Natural killer cell (primary cell): ENCODE results near the gene NUDCD3. TPM values are rescaled to one million over a fixed set of nuclear protein-coding genes. Genes with fewer than 3 reads are reported as not detected.

Experiments used
- ATAC-seq, 3 donors: fragments of 150-1000 bp in 2 of 3; fragments of 200-7000 bp in 1 of 3; cut with Tn5 transposase; 1 replicate in 1 of 3; 2 replicates in 2 of 3; pipeline ENCODE4 v1.10.0; 2021; ENCODE audit warnings: mild to moderate bottlenecking in 2 of 3, moderate library complexity in 2 of 3
- DNase-seq, 2 donors: peaks; one replicate each; pipeline versions ENCODE4 v3.0.0 to v3.0.0-alpha.2; 2013 to 2021; ENCODE audit warnings: mixed read lengths in 1 of 2
- H3K27ac ChIP-seq: one replicate; pipeline ENCODE4 v1.5.1; 2013; ENCODE audit warnings: mild to moderate bottlenecking, low read length
- H3K27me3 ChIP-seq: one replicate; pipeline ENCODE4 v1.6.1; 2013; ENCODE audit warnings: low read length; ENCODE audit not compliant: control insufficient read depth, insufficient read depth
- H3K36me3 ChIP-seq: one replicate; pipeline ENCODE4 v1.6.1; 2013; ENCODE audit warnings: low read length; ENCODE audit not compliant: control insufficient read depth, insufficient read depth
- H3K4me1 ChIP-seq: one replicate; pipeline ENCODE4 v1.6.1; 2013; ENCODE audit warnings: low read length; ENCODE audit not compliant: control insufficient read depth, insufficient read depth
- H3K4me3 ChIP-seq: one replicate; pipeline ENCODE4 v1.5.1; 2013; ENCODE audit warnings: low read length
- H3K9me3 ChIP-seq: one replicate; pipeline ENCODE4 v1.6.1; 2013; ENCODE audit warnings: low read length; ENCODE audit not compliant: control insufficient read depth, insufficient read depth
- H3K27ac Mint-ChIP-seq, 2 donors: one replicate each; pipeline ENCODE4 v1.8.0; 2022; ENCODE audit warnings: mild to moderate bottlenecking in 2 of 2, mixed read lengths in 2 of 2, moderate library complexity in 1 of 2
- H3K27me3 Mint-ChIP-seq, 2 donors: one replicate each; pipeline ENCODE4 v1.8.0; 2022; ENCODE audit warnings: low read depth in 2 of 2, mixed read lengths in 2 of 2
- H3K36me3 Mint-ChIP-seq: one replicate; pipeline ENCODE4 v1.8.0; 2022; ENCODE audit warnings: mixed read lengths
- H3K4me1 Mint-ChIP-seq, 2 donors: one replicate each; pipeline ENCODE4 v1.8.0; 2022; ENCODE audit warnings: mixed read lengths in 2 of 2
- H3K4me3 Mint-ChIP-seq: one replicate; pipeline ENCODE4 v1.8.0; 2022; ENCODE audit warnings: mild to moderate bottlenecking, moderate library complexity, mixed read lengths
- H3K9me3 Mint-ChIP-seq, 2 donors: one replicate each; pipeline ENCODE4 v1.8.0; 2022; ENCODE audit warnings: mixed read lengths in 2 of 2
- WGBS: methylation state at CpG from one replicate; pipeline ENCODE4 v1.1.7; 2013; ENCODE audit warnings: missing lambda C conversion rate; ENCODE audit not compliant: insufficient coverage; 5-methylcytosine and 5-hydroxymethylcytosine counted together
- intact Hi-C: fragments of 100-400 bp; cut with micrococcal nuclease; formaldehyde crosslinking; loops from one replicate; pipeline ENCODE4 v1.14.2; 2022
- total RNA-seq, 4 donors: library from RNA; stranded (reverse); fragments of 120-200 nt in 1 of 4; gene quantifications; one replicate each; pipeline versions ENCODE4 v1.2.3 to v1.2.4, GENCODE V29; 2013 to 2022
- TF ChIP-seq, protein P1 (sequence below): fragments of 200-600 bp; IDR thresholded peaks from one replicate; pipeline ENCODE4 v1.8.0; 2022; ENCODE audit warnings: antibody characterized with exemption

The NUDCD3 gene
- total RNA-seq, 3 donors from 2014 or later (not counting 1 experiment from before 2014, with no cell fraction given): 50.1 to 79.9 (median 68.7) TPM

DNA sequence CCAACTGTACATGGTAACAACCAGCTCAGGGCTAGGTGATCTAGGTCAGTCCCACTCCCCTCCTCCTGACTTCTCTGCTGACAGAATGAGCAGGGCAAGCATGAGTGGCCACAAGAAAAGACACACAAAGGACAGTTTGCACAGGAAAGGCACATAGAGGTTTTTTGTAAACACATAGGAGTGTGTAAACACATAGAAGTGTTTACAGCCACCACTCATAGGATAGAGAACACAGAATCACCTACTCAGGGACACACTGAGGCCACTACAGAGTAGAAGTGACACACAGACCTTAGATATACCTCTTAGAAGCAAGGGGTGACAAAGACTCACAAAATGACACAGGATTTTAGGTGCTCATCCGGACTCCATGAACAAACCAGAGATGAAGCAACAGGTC is 19.0 kb downstream of the NUDCD3 start:
- DNase-seq: no peak
- ATAC-seq: no peak
- H3K27ac Mint-ChIP-seq: no peak overlapping the region
- H3K9me3 ChIP-seq: no peaks in the 10 kb centered on the region
- no peak overlapping the region for H3K27ac ChIP-seq
- no peak overlapping the region for H3K4me3 ChIP-seq
- H3K4me3 Mint-ChIP-seq: no peak overlapping the region
- H3K36me3 Mint-ChIP-seq: peaks cover 28% of the 10 kb centered on the region
- no peaks in the 10 kb centered on the region for H3K27me3 ChIP-seq
- peaks cover 34 to 49% of the 10 kb centered on the region in 2 donors for H3K4me1 Mint-ChIP-seq
- H3K36me3 ChIP-seq: peaks cover 29% of the 10 kb centered on the region
- H3K9me3 Mint-ChIP-seq: no peaks in the 10 kb centered on the region
- intact Hi-C loops: loop anchor here (10.0 kb wide), 1 partner anchor 447 kb away; no protein-coding TSS in a partner anchor
- peaks cover 10% of the 10 kb centered on the region for H3K4me1 ChIP-seq
- WGBS: 92% methylated on average over 1 of the region's 1 CpG
- TF ChIP-seq, protein P1, sequence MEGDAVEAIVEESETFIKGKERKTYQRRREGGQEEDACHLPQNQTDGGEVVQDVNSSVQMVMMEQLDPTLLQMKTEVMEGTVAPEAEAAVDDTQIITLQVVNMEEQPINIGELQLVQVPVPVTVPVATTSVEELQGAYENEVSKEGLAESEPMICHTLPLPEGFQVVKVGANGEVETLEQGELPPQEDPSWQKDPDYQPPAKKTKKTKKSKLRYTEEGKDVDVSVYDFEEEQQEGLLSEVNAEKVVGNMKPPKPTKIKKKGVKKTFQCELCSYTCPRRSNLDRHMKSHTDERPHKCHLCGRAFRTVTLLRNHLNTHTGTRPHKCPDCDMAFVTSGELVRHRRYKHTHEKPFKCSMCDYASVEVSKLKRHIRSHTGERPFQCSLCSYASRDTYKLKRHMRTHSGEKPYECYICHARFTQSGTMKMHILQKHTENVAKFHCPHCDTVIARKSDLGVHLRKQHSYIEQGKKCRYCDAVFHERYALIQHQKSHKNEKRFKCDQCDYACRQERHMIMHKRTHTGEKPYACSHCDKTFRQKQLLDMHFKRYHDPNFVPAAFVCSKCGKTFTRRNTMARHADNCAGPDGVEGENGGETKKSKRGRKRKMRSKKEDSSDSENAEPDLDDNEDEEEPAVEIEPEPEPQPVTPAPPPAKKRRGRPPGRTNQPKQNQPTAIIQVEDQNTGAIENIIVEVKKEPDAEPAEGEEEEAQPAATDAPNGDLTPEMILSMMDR: no peak
- H3K27me3 Mint-ChIP-seq: no peaks in the 10 kb centered on the region

DNA sequence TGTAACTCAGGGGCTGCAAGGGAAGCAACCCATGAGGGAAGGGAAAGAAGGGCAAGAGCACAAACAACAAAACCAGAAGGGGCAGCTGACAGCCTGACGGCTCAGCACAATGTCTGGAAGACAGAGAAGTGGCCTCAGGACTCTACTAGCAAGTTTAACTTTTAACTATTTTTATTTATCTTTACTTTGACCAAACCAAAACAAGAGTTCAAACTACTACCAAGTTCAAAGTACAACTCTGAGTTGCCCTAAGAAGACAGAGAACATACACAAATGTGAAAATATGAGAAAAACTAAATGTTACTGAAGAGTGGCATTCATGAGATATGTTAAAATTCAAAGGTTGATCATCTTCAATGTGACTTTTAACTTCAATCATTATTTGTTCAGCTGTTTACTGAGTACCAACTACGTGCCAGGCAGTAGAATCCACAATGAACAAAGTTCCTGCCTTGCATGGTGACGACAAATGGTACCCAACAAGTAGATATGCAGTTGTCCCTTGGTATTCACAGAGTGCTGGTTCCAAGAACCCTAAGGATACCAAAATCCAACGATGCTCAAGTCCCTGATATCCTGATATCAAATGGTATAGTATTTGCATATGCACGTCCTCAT is 19.7 kb downstream of the NUDCD3 start:
- H3K27ac Mint-ChIP-seq: no peak overlapping the region
- H3K4me1 Mint-ChIP-seq: peaks cover 41 to 56% of the 10 kb centered on the region in 2 donors

DNA sequence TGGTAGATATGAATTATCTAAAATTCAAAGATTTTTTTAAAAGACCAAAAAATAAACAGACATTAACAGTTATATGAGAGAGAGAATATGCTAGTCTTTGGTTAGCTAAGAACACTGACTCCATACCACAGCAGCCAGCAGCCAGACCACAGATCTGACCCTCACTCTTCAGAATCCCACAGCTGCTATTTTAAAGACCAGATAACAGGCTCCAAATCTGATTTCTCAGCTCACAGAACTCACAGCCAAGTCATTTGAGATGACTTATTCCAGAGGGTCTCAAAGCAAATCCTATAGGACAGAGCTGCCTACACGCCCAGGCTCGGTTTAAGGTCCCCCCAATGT is 20.4 kb downstream of the NUDCD3 start:
- no peaks in the 10 kb centered on the region for H3K27me3 Mint-ChIP-seq
- peaks cover 25% of the 10 kb centered on the region for H3K36me3 ChIP-seq
- DNase-seq (no peak), ATAC-seq (no peak)
- no peak overlapping the region for H3K4me3 Mint-ChIP-seq
- no peak overlapping the region for H3K4me3 ChIP-seq
- no peaks in the 10 kb centered on the region for H3K9me3 ChIP-seq
- WGBS: 100% methylated on average over 2 of the region's 2 CpGs
- no peak overlapping the region for H3K27ac ChIP-seq
- no peaks in the 10 kb centered on the region for H3K27me3 ChIP-seq
- H3K4me1 ChIP-seq: peaks cover 17% of the 10 kb centered on the region
- no peaks in the 10 kb centered on the region for H3K9me3 Mint-ChIP-seq
- no peak overlapping the region for H3K27ac Mint-ChIP-seq
- intact Hi-C loops: loop anchor here (10.0 kb wide), 1 partner anchor 445 kb away; no protein-coding TSS in a partner anchor
- peaks cover 28% of the 10 kb centered on the region for H3K36me3 Mint-ChIP-seq
- TF ChIP-seq, protein P1: no peak
- peaks cover 47 to 62% of the 10 kb centered on the region in 2 donors for H3K4me1 Mint-ChIP-seq

More for the DNA sequence above, 19.7 kb downstream of the NUDCD3 start:
- WGBS: 90% methylated on average over 4 of the region's 5 CpGs
- no peaks in the 10 kb centered on the region for H3K9me3 Mint-ChIP-seq
- Histone ChIP-seq H3K4me1 (peaks cover 17% of the 10 kb centered on the region), H3K9me3 (no peaks in the 10 kb centered on the region), H3K36me3 (peaks cover 24% of the 10 kb centered on the region), H3K27ac (no peak overlapping the region), H3K4me3 (no peak overlapping the region), H3K27me3 (no peaks in the 10 kb centered on the region)
- no peak for ATAC-seq
- peaks cover 28% of the 10 kb centered on the region for H3K36me3 Mint-ChIP-seq
- H3K4me3 Mint-ChIP-seq: no peak overlapping the region
- H3K27me3 Mint-ChIP-seq: no peaks in the 10 kb centered on the region
- intact Hi-C loops: loop anchor here (10.0 kb wide), 1 partner anchor 446 kb away; no protein-coding TSS in a partner anchor
- no peak for DNase-seq
- TF ChIP-seq, protein P1: no peak
